H7 (cell line): ENCODE data around the gene ACSBG1. TPM values are rescaled to one million over a fixed set of nuclear protein-coding genes. Genes with fewer than 3 reads are reported as not detected.

Experiments used
- DNase-seq: peaks from one replicate; pipeline ENCODE4 v3.0.0; 2012
- H3K27me3 ChIP-seq: 2 replicates; pipeline ENCODE4 v1.6.0; 2011; ENCODE audit warnings: mild to moderate bottlenecking, low read length; ENCODE audit not compliant: control insufficient read depth, insufficient read depth
- H3K36me3 ChIP-seq: replicated peaks from 2 replicates; pipeline ENCODE4 v1.5.1; 2011; ENCODE audit warnings: low read length; ENCODE audit not compliant: control insufficient read depth, insufficient read depth
- H3K4me3 ChIP-seq: 2 replicates; pipeline ENCODE4 v1.5.1; 2011; ENCODE audit warnings: low read depth, mild to moderate bottlenecking, control low read depth, low read length, moderate library complexity; ENCODE audit not compliant: insufficient read depth
- total RNA-seq: library from RNA; depleted of rRNA; stranded (reverse); fragments of >200 nt; shearing (Covaris generic); gene quantifications from 2 replicates; pipeline ENCODE4 v1.2.3, GENCODE V29; 2014

Gene ACSBG1
- total RNA-seq, 1 experiment from 2014 or later = 3.9 TPM

DNA sequence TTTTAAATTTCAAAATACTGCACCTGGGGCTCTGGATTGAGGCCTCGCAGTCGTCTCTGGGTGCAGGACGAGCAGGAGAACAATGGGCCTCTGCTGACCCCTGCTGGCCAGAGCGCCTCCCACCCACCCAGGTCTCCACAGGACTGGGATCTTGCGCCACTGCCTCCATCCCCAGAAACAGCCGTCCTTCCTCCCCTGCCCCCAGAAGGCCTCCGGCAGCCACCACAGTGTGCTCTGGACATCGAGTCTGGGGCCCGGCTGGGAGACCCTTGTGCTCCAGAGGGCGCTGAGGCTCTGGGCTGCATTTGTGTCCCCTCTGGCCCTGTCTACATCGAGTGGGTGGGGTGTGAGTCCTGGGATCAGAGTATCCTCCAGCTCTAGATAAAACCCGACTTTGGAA, 6.7 kb upstream of the ACSBG1 start:
- no peak overlapping the region for H3K4me3 ChIP-seq
- H3K27me3 ChIP-seq = no peaks in the 10 kb centered on the region
- H3K36me3 ChIP-seq = no peaks in the 10 kb centered on the region
- DNase-seq = peak; percentile 94

- DNase-seq = no peak
- H3K4me3 ChIP-seq = no peak overlapping the region
- H3K27me3 ChIP-seq = no peaks in the 10 kb centered on the region
- no peaks in the 10 kb centered on the region for H3K36me3 ChIP-seq
Measured at GRCh38 chr15:78239811-78240210, 5.4 kb upstream of the ACSBG1 start.

DNA sequence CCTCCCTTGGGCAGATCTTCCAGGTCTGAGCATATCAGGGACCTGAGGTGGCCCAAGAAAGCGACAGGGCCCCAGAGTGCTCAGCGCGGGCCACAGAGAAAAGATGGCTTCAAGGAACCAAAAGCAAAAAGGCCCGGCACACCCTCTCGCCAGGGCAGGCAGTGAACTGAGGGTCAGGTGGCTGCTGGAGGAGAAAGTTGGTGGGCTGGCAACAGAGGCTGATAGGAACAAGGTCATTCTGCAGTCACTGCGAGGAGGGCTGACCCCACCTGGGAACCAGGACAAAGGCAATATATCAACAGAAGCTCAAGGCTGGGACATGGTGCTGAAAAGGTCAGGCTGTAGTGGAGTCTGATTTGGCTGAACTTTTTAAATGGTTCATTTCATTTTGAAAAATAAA, 2.8 kb upstream of the ACSBG1 start:
- Histone ChIP-seq H3K4me3 (no peak overlapping the region), H3K27me3 (no peaks in the 10 kb centered on the region), H3K36me3 (no peaks in the 10 kb centered on the region)
- DNase-seq = no peak

- no peak for DNase-seq
- no peak overlapping the region for H3K4me3 ChIP-seq
- no peaks in the 10 kb centered on the region for H3K27me3 ChIP-seq
- H3K36me3 ChIP-seq = no peaks in the 10 kb centered on the region
Measured at GRCh38 chr15:78236491-78236890, 2.1 kb upstream of the ACSBG1 start.

DNA sequence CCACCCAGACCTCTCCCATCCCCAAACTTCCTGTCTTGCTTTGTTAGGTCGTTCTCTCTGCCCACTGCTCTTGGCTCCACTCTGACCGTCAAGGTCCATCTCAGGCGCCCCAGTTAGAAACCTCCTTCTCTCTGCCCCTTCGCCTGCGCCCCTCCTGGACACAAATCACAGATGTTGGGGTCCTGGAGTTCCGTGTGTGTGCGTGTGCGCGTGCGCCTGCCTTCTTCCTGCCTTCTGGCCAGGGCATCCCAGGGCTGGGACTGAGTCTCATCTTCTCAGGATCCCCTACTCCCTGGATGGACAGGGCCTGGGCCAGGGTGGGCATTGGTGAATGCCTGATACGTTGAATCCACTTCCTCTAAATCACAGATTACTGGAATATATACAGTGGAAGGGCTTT, 869 bp downstream of the ACSBG1 start:
- no peaks in the 10 kb centered on the region for H3K27me3 ChIP-seq
- no peak overlapping the region for H3K4me3 ChIP-seq
- no peaks in the 10 kb centered on the region for H3K36me3 ChIP-seq
- DNase-seq = no peak

DNA sequence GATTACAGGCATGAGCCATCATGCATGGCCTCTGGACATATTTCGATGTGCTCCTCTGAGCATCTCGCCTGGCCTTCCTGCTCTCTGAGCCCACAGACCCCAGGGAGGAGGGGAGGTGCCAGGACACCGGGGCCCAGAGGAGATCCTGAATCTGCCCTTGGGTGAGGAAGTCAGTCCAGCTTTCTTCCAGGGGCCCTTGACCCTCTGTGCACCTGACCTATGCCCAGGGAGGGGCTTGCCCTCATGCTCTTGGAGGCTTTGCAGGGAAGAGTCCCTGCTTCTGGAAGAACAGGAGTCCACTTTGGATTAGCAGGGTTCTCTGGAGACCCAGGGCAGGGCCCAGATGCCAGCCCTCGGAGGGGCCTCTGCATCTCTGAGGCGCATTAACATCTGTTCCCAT, 1.4 kb downstream of the ACSBG1 start:
- Histone ChIP-seq H3K36me3 (no peaks in the 10 kb centered on the region), H3K4me3 (no peak overlapping the region), H3K27me3 (no peaks in the 10 kb centered on the region)
- DNase-seq = no peak

GRCh38 chr15:78229431-78230406, 4.6 kb downstream of the ACSBG1 start:
- Histone ChIP-seq H3K27me3 (no peaks in the 10 kb centered on the region), H3K4me3 (no peak overlapping the region), H3K36me3 (no peaks in the 10 kb centered on the region)
- DNase-seq = no peak

GRCh38 chr15:78228356-78228996, 5.9 kb downstream of the ACSBG1 start:
- Histone ChIP-seq H3K4me3 (no peak overlapping the region), H3K36me3 (no peaks in the 10 kb centered on the region), H3K27me3 (no peaks in the 10 kb centered on the region)
- no peak for DNase-seq

GRCh38 chr15:78225783-78226541, 8.4 kb downstream of the ACSBG1 start:
- no peaks in the 10 kb centered on the region for H3K27me3 ChIP-seq
- H3K4me3 ChIP-seq = no peak overlapping the region
- no peak for DNase-seq
- no peaks in the 10 kb centered on the region for H3K36me3 ChIP-seq

DNA sequence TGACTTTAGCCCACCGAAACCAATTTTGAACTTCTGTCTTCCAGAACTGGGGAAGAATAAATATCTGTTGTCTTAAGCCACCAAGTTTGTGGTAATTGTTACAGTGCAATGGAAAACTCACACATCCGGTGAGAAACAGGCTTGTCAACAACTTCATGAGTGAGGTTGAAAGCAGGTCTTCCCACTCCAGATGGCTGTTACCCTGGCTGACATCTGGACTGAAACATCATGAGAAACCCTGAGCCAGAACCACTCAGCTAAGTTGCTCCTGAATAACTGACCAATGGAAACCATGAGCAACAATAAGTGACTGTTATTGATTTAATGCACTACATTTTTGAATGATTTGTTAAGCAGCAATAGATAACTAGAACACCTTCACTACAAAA, 10.3 kb downstream of the ACSBG1 start:
- no peak for DNase-seq
- Histone ChIP-seq H3K36me3 (no peaks in the 10 kb centered on the region), H3K4me3 (no peak overlapping the region), H3K27me3 (no peaks in the 10 kb centered on the region)

DNA sequence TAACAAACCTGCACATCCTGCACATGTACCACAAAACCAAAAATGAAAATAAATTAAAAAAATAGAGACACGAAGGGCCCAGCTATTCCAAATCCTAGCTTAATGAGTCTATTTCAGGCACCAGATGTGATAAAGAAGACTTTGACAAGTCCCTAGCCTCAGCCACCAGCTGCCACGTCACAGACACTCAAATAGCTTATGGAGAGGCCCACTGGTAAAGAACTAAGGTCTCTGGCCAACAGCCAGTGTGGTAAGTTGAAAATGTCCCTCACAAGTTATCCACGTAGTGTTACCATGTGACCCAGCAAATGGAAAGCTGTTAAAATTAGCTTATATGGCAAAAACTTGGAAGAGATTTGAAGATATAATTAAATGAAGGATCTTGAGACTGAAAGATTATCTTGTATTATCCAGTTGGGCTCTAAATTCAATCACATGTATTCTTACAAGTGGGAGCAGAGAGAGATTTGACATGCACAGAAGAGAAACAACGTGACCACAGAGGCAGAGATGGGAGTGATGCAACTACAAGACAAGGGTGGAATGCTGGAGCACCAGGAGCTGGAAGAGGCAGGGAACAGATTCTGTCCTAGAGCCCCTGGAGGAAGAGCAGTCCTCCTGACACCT, 10.9 kb downstream of the ACSBG1 start:
- H3K4me3 ChIP-seq = no peak overlapping the region
- no peaks in the 10 kb centered on the region for H3K36me3 ChIP-seq
- no peak for DNase-seq
- H3K27me3 ChIP-seq = no peaks in the 10 kb centered on the region

- Histone ChIP-seq H3K36me3 (no peaks in the 10 kb centered on the region), H3K4me3 (no peak overlapping the region), H3K27me3 (no peaks in the 10 kb centered on the region)
- DNase-seq = no peak
Measured at GRCh38 chr15:78222745-78223395, 11.5 kb downstream of the ACSBG1 start.

DNA sequence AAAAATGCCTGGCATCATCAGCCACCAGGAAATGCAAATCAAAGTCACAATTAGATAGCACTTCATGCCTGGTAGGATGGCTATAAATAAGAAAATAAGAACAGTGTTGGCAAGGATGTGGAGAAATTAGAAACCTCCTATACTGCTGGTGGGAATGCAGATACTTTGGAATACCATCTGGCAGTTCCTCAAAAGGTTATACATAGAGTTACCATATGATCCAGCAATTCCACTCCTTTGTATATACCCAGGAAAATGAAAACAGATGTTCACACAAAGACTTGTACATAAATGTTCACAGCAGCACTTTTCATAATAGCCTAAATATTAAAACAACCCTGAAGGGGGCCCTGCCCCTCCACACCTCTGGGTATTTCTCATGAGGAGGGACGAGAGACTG, 13.7 kb downstream of the ACSBG1 start:
- DNase-seq = no peak
- no peaks in the 10 kb centered on the region for H3K27me3 ChIP-seq
- H3K4me3 ChIP-seq = no peak overlapping the region
- H3K36me3 ChIP-seq = no peaks in the 10 kb centered on the region
